ENCODE measurements around the gene PDSS2.

Gene PDSS2

GRCh38 chr6:107259951-107260350 is 199.4 kb downstream of the PDSS2 start:
- no peak for TF ChIP-seq CTCF (IDR thresholded peaks at IDR 0.05)

- no peak for TF ChIP-seq CTCF (IDR thresholded peaks at IDR 0.05)
Measured at GRCh38 chr6:107248147-107248546, 211.2 kb downstream of the PDSS2 start.

GRCh38 chr6:107246972-107247615 is 212.3 kb downstream of the PDSS2 start:
- TF ChIP-seq CTCF (IDR thresholded peaks at IDR 0.05): no peak

- no peak for TF ChIP-seq CTCF (IDR thresholded peaks at IDR 0.05)
Measured at GRCh38 chr6:107246249-107246971, 213.0 kb downstream of the PDSS2 start.

- TF ChIP-seq CTCF (IDR thresholded peaks at IDR 0.05): no peak
Measured at GRCh38 chr6:107244742-107245480, 214.5 kb downstream of the PDSS2 start.

GRCh38 chr6:107244082-107244741 is 215.2 kb downstream of the PDSS2 start:
- TF ChIP-seq CTCF (IDR thresholded peaks at IDR 0.05): no peak

GRCh38 chr6:107243471-107243870 is 215.9 kb downstream of the PDSS2 start:
- no peak for TF ChIP-seq CTCF (IDR thresholded peaks at IDR 0.05)

Data from LNCAP (cell line).